ENCODE results near the gene AHCYL2. TPM values are rescaled to one million over a fixed set of nuclear protein-coding genes. Genes with fewer than 3 reads are reported as not detected.

Gene AHCYL2
- total RNA-seq (2014; rRNA removed; shearing (Covaris generic)) = 57.0 and 74.0 TPM in 2 replicates

GRCh38 chr7:129224251-129225205 is at the start of gene AHCYL2:
Gene AHCYL2 (plus strand): TSS chr7:129225030.
- DNase-seq (ENCODE audit: low spot score) = peak; percentile 98
- in situ Hi-C loops (cut with HindIII; ENCODE audit: low sequenced_read_pairs) = no loop called here

GRCh38 chr7:129176916-129177710 is 47.7 kb upstream of the AHCYL2 start:
- in situ Hi-C loops (cut with HindIII; ENCODE audit: low sequenced_read_pairs) = no loop called here
- no peak for DNase-seq (ENCODE audit: low spot score)

- in situ Hi-C loops (cut with HindIII; ENCODE audit: low sequenced_read_pairs) = no loop called here
- no peak for DNase-seq (ENCODE audit: low spot score)
These were observed 39.7 kb upstream of the AHCYL2 start for GRCh38 chr7:129184981-129185670.

- no peak for DNase-seq (ENCODE audit: low spot score)
- in situ Hi-C loops (cut with HindIII; ENCODE audit: low sequenced_read_pairs) = no loop called here
These were observed 38.0 kb upstream of the AHCYL2 start for GRCh38 chr7:129186749-129187260.

- DNase-seq (ENCODE audit: low spot score) = peak; percentile 18
- in situ Hi-C loops (cut with HindIII; ENCODE audit: low sequenced_read_pairs) = no loop called here
These were observed 37.0 kb upstream of the AHCYL2 start for GRCh38 chr7:129187681-129188371.

- peak; percentile 19 for DNase-seq (ENCODE audit: low spot score)
- in situ Hi-C loops (cut with HindIII; ENCODE audit: low sequenced_read_pairs) = no loop called here
These were observed 36.4 kb upstream of the AHCYL2 start, which contains the start of gene SMO for GRCh38 chr7:129188372-129188891. Gene SMO (plus strand): TSS chr7:129188633. CDS start chr7:129189152, 519 bp downstream.

GRCh38 chr7:129188892-129189660 is 35.8 kb upstream of the AHCYL2 start:
- in situ Hi-C loops (cut with HindIII; ENCODE audit: low sequenced_read_pairs) = no loop called here
- DNase-seq (ENCODE audit: low spot score) = no peak

GRCh38 chr7:129189661-129190310 is 35.0 kb upstream of the AHCYL2 start:
- no peak for DNase-seq (ENCODE audit: low spot score)
- in situ Hi-C loops (cut with HindIII; ENCODE audit: low sequenced_read_pairs) = no loop called here

GRCh38 chr7:129191272-129191671 is 33.6 kb upstream of the AHCYL2 start:
- no peak for DNase-seq (ENCODE audit: low spot score)
- in situ Hi-C loops (cut with HindIII; ENCODE audit: low sequenced_read_pairs) = no loop called here

GRCh38 chr7:129193892-129194291 is 30.9 kb upstream of the AHCYL2 start:
- DNase-seq (ENCODE audit: low spot score) = no peak
- in situ Hi-C loops (cut with HindIII; ENCODE audit: low sequenced_read_pairs) = no loop called here

GRCh38 chr7:129197771-129198170 is 27.1 kb upstream of the AHCYL2 start:
- DNase-seq (ENCODE audit: low spot score) = no peak
- in situ Hi-C loops (cut with HindIII; ENCODE audit: low sequenced_read_pairs) = no loop called here

GRCh38 chr7:129199406-129199805 is 25.4 kb upstream of the AHCYL2 start:
- in situ Hi-C loops (cut with HindIII; ENCODE audit: low sequenced_read_pairs) = no loop called here
- no peak for DNase-seq (ENCODE audit: low spot score)

- in situ Hi-C loops (cut with HindIII; ENCODE audit: low sequenced_read_pairs) = no loop called here
- DNase-seq (ENCODE audit: low spot score) = no peak
These were observed 22.6 kb upstream of the AHCYL2 start for GRCh38 chr7:129202058-129202777.

- in situ Hi-C loops (cut with HindIII; ENCODE audit: low sequenced_read_pairs) = no loop called here
- DNase-seq (ENCODE audit: low spot score) = no peak
These were observed 21.6 kb upstream of the AHCYL2 start for GRCh38 chr7:129203050-129203741.

- DNase-seq (ENCODE audit: low spot score) = no peak
- in situ Hi-C loops (cut with HindIII; ENCODE audit: low sequenced_read_pairs) = no loop called here
These were observed 19.6 kb upstream of the AHCYL2 start for GRCh38 chr7:129205126-129205818.
